Keratinocyte (primary cell): ENCODE measurements around the gene CEP78.

Source experiments
- EZH2 ChIP-seq: IDR thresholded peaks from one replicate; pipeline ENCODE4 v1.6.1; 2012; ENCODE audit warnings: inconsistent platforms, mild to moderate bottlenecking, low read length, moderate library complexity
- TF ChIP-seq, protein P1 (sequence below), 3 experiments: IDR thresholded peaks in 1 of 3; conservative IDR thresholded peaks in 1 of 3; optimal IDR thresholded peaks in 1 of 3; 2 replicates in 2 of 3; 3 replicates in 1 of 3; pipeline versions ENCODE3 to v1.5.1; 2011; ENCODE audit warnings: low read length in 3 of 3, mild to moderate bottlenecking in 3 of 3, moderate library complexity in 2 of 3, control low read depth in 1 of 3, inconsistent platforms in 1 of 3; ENCODE audit not compliant: insufficient read depth in 2 of 3; ENCODE audit errors: extremely low read depth in 1 of 3

DNA sequence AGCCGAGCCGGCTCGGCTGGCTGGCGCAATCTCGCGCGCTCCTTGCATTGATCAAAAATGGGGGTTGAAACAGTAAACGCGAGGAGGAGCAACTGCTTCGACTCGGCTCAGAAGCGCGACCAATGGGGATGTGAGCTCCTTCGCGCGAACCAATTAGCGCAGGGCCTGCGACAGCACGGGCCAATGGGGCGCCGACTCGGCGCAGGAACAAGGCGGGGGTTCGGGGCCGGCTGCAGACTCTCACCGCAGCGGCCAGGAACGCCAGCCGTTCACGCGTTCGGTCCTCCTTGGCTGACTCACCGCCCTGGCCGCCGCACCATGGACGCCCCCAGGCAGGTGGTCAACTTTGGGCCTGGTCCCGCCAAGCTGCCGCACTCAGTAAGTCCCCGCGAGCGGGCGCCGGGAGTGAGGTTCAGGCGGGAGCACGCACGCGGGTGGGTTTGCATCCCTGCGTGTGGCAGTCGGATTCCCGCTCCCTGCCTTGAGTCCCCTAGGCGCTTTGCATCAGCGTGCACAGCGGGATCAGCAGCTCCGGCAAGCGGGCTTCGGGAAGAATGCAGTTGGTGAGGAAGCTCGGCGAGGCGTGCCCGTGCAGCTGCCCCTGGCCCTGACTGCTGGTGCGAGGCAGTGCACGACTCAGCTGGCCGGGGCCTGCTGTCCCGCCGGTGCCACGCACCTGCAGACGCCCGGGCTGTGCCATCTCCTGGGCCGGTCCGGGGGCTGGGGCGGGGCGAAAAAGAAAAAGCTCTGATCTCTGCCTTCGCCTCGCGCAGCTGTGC is 61.2 kb downstream of the CEP78 start, which contains the start of gene PSAT1:
- TF ChIP-seq, protein P1, sequence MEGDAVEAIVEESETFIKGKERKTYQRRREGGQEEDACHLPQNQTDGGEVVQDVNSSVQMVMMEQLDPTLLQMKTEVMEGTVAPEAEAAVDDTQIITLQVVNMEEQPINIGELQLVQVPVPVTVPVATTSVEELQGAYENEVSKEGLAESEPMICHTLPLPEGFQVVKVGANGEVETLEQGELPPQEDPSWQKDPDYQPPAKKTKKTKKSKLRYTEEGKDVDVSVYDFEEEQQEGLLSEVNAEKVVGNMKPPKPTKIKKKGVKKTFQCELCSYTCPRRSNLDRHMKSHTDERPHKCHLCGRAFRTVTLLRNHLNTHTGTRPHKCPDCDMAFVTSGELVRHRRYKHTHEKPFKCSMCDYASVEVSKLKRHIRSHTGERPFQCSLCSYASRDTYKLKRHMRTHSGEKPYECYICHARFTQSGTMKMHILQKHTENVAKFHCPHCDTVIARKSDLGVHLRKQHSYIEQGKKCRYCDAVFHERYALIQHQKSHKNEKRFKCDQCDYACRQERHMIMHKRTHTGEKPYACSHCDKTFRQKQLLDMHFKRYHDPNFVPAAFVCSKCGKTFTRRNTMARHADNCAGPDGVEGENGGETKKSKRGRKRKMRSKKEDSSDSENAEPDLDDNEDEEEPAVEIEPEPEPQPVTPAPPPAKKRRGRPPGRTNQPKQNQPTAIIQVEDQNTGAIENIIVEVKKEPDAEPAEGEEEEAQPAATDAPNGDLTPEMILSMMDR (optimal IDR thresholded peaks at IDR 0.05 in 1 of 3, IDR thresholded peaks at IDR 0.05 in 1 of 3, conservative IDR thresholded peaks at IDR 0.05 in 1 of 3; ENCODE audit: extremely low read depth in 1 of 3, insufficient read depth in 2 of 3, low read length in 3 of 3) = peak in 2 of 3 experiments; percentile 26 to 34
- TF ChIP-seq EZH2 = no peak
